ENCODE results near the gene ZNF446.

DNA sequence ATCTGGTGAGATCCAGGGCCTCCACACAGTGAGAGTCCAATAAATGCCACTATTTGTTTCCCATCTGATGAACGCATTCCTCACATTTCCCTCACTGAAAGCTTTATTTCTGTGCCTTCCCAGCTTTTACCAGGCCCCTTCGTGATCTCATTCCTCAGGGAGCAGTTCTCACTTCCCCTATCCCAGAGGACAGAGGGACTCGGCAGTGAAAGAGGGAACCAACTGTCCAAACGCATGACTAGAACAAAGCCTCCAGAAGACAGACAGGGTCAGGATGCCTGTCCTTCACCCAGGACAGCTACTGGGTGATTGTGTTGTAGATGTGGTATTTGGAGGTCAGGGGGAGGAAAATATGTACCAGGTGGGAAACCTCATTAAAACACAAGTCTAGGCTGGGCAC lies 45.5 kb downstream of the ZNF446 start:
- TF ChIP-seq EZH2 (IDR thresholded peaks at IDR 0.05; ENCODE audit: insufficient read depth, poor library complexity, severe bottlenecking) (no peak), EZH2phosphoT487 (IDR thresholded peaks at IDR 0.05; ENCODE audit: insufficient read depth, low read depth) (no peak)

Measured in GM23248 (cell line).